Activated CD8-positive, alpha-beta T cell treated with anti-CD3 and anti-CD28 coated beads for 36 hours (primary cell): Measurements from ENCODE around the gene MINPP1. TPM values are rescaled to one million over a fixed set of nuclear protein-coding genes. Genes with fewer than 3 reads are reported as not detected.

Source experiments
- ATAC-seq: fragments of 200-7000 bp; cut with Tn5 transposase; one replicate; pipeline ENCODE4 v1.10.0; 2021; ENCODE audit warnings: mild to moderate bottlenecking, moderate library complexity
- CTCF ChIA-PET: fragments of 350-600 bp; sonication (Branson Sonifier 250); formaldehyde crosslinking; loops from one replicate; lab custom pipeline; 2021; ENCODE audit warnings: antibody characterized with exemption; lab: Charles Lee
- POLR2A ChIA-PET: fragments of 350-600 bp; sonication (Branson Sonifier 250); formaldehyde crosslinking; loops from one replicate; lab custom pipeline; 2021; ENCODE audit warnings: antibody characterized with exemption; lab: Charles Lee
- DNase-seq: peaks from one replicate; pipeline ENCODE4 v3.0.0-alpha.2; 2020
- H3K27ac Mint-ChIP-seq: one replicate; pipeline ENCODE4 v1.8.0; 2021; ENCODE audit warnings: mild to moderate bottlenecking, mixed read lengths
- H3K27me3 Mint-ChIP-seq: one replicate; pipeline ENCODE4 v1.8.0; 2021; ENCODE audit warnings: mixed read lengths
- H3K36me3 Mint-ChIP-seq: one replicate; pipeline ENCODE4 v1.8.0; 2021; ENCODE audit warnings: low read depth, mixed read lengths
- H3K4me1 Mint-ChIP-seq: one replicate; pipeline ENCODE4 v1.8.0; 2021; ENCODE audit warnings: low read depth, mixed read lengths
- H3K4me3 Mint-ChIP-seq: one replicate; pipeline ENCODE4 v1.8.0; 2021; ENCODE audit warnings: mild to moderate bottlenecking, moderate library complexity, mixed read lengths
- H3K9me3 Mint-ChIP-seq: one replicate; pipeline ENCODE4 v1.8.0; 2021; ENCODE audit warnings: mixed read lengths
- CTCF ChIP-seq: fragments of 200-600 bp; IDR thresholded peaks from one replicate; pipeline ENCODE4 v1.8.0; 2022; ENCODE audit warnings: antibody characterized with exemption, mild to moderate bottlenecking
- intact Hi-C: fragments of 100-400 bp; cut with micrococcal nuclease; formaldehyde crosslinking; loops from one replicate; pipeline ENCODE4 v1.10.0; 2022
- total RNA-seq, 2 experiments: library from RNA; stranded (reverse); gene quantifications; one replicate each; pipeline ENCODE4 v1.2.3, GENCODE V29; 2021

The MINPP1 gene
- total RNA-seq, 2 experiments from 2014 or later, result 6.0 to 7.1 TPM

- TF ChIP-seq CTCF, result no peak
- CTCF ChIA-PET, result no interaction called here
- Mint-ChIP-seq H3K4me3 (no peak overlapping the region), H3K36me3 (peaks cover 5% of the 10 kb centered on the region), H3K27ac (no peak overlapping the region), H3K9me3 (peaks cover 8% of the 10 kb centered on the region), H3K4me1 (peaks cover 6% of the 10 kb centered on the region), H3K27me3 (peaks cover 3% of the 10 kb centered on the region)
- intact Hi-C loops, result no loop called here
- ATAC-seq, result no peak
- no peak for DNase-seq
- POLR2A ChIA-PET, result no interaction called here
Observed at GRCh38 chr10:87559392-87559791, 54.7 kb downstream of the MINPP1 start.

- DNase-seq, result no peak
- CTCF ChIA-PET, result no interaction called here
- no peak for TF ChIP-seq CTCF
- Mint-ChIP-seq H3K9me3 (peaks cover 16% of the 10 kb centered on the region), H3K27me3 (peaks cover 8% of the 10 kb centered on the region), H3K4me1 (peaks cover 1% of the 10 kb centered on the region), H3K27ac (no peak overlapping the region), H3K36me3 (peaks cover 3% of the 10 kb centered on the region), H3K4me3 (no peak overlapping the region)
- ATAC-seq, result no peak
- POLR2A ChIA-PET, result no interaction called here
- intact Hi-C loops, result no loop called here
Observed at GRCh38 chr10:87560495-87561129, 55.9 kb downstream of the MINPP1 start.

GRCh38 chr10:87562750-87563149, 58.1 kb downstream of the MINPP1 start:
- no peak for ATAC-seq
- ChIA-PET CTCF (no interaction called here), POLR2A (no interaction called here)
- DNase-seq, result no peak
- H3K27me3 Mint-ChIP-seq, result peaks cover 17% of the 10 kb centered on the region
- no peak overlapping the region for H3K4me3 Mint-ChIP-seq
- peaks cover 3% of the 10 kb centered on the region for H3K36me3 Mint-ChIP-seq
- no peak overlapping the region for H3K27ac Mint-ChIP-seq
- no peak for TF ChIP-seq CTCF
- H3K4me1 Mint-ChIP-seq, result no peaks in the 10 kb centered on the region
- peaks cover 19% of the 10 kb centered on the region for H3K9me3 Mint-ChIP-seq
- intact Hi-C loops, result no loop called here

GRCh38 chr10:87565010-87565409, 60.3 kb downstream of the MINPP1 start:
- POLR2A ChIA-PET, result no interaction called here
- peaks cover 3% of the 10 kb centered on the region for H3K36me3 Mint-ChIP-seq
- intact Hi-C loops, result no loop called here
- H3K27me3 Mint-ChIP-seq, result peaks cover 25% of the 10 kb centered on the region
- TF ChIP-seq CTCF, result no peak
- no peaks in the 10 kb centered on the region for H3K4me1 Mint-ChIP-seq
- no peak for DNase-seq
- CTCF ChIA-PET, result no interaction called here
- H3K27ac Mint-ChIP-seq, result no peak overlapping the region
- ATAC-seq, result no peak
- H3K9me3 Mint-ChIP-seq, result peaks cover 19% of the 10 kb centered on the region
- H3K4me3 Mint-ChIP-seq, result no peak overlapping the region

GRCh38 chr10:87575851-87576250, 71.2 kb downstream of the MINPP1 start:
- intact Hi-C loops, result no loop called here
- Mint-ChIP-seq H3K4me1 (no peaks in the 10 kb centered on the region), H3K36me3 (no peaks in the 10 kb centered on the region), H3K27ac (no peak overlapping the region), H3K27me3 (peaks cover 17% of the 10 kb centered on the region), H3K4me3 (no peak overlapping the region), H3K9me3 (peaks cover 3% of the 10 kb centered on the region)
- POLR2A ChIA-PET, result no interaction called here
- DNase-seq (no peak), ATAC-seq (no peak)
- TF ChIP-seq CTCF, result no peak
- CTCF ChIA-PET, result no interaction called here
